ENCODE results near the gene SGK1.
A peak's percentile ranks its signal among the peaks of the same experiment; 100 is the strongest.
"Not testable (repeated sequence)": the region's sequence is repeated elsewhere in the genome, so short reads cannot be mapped to it uniquely, and the experiment has no call there.

Gene SGK1

GRCh38 chr6:134230087-134230700 lies 87.7 kb downstream of the SGK1 start:
- peak in 4 of 58 donors; percentile 8 to 47 (median 17) for DNase-seq

DNA sequence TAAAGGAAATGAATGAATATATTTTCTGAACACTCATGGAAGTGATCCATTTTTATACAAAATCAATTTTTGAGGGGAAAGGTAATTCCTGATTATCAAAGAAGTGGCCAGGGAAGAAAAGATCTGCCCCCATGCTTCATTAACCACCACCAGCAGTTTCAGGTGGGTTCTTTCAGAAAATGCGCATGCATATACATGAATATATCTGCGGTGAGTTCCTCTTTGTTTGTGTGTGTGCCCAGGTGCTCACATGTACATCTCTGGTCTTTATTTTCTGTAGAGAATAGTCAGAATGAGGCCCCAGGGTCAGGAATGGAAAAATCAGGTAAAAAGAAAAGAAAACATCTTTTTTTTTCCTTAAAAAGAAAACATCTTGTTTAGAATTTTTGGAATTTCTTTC lies 88.4 kb downstream of the SGK1 start:
- no peak for DNase-seq

- DNase-seq = no peak
These were observed 94.0 kb downstream of the SGK1 start for GRCh38 chr6:134223796-134224420.

GRCh38 chr6:134221250-134221649 lies 96.7 kb downstream of the SGK1 start:
- no peak for DNase-seq

DNA sequence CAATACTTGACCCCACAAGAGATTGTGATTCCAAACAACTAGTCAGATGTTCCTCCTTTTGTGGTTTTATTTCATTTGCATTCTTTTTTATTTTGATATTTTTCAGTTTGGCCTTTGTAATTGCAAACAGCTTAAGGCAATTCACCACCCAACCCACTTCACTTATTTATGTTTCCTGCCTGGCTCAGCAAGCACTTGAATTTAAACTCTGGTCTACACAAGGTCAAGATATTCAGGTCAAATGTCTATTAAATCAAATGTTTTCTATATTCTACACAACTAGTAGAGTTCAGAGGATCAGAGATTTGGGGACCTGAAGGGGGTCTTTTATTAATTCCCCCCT lies 100.1 kb downstream of the SGK1 start:
- DNase-seq = no peak

GRCh38 chr6:134217105-134217797 lies 100.7 kb downstream of the SGK1 start:
- no peak for DNase-seq

GRCh38 chr6:134216301-134217010 lies 101.5 kb downstream of the SGK1 start:
- DNase-seq = no peak

DNA sequence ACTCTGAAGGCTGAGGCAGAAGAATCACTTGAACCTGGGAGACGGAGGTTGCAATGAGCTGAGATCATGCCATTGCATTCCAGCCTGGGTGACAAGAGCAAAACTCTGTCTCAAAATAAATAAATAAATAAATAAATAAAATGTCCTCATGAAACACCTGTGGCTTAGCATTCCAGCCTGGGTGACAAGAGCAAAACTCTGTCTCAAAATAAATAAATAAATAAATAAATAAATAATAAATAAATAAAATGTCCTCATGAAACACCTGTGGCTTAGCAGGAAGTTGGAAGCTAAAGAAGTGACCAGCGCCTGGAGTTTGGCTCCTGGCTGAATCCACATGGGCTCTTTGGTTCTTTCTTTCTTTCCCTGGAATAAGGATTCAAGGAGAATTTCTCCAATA lies 104.5 kb downstream of the SGK1 start:
- not testable (repeated sequence) for DNase-seq

DNA sequence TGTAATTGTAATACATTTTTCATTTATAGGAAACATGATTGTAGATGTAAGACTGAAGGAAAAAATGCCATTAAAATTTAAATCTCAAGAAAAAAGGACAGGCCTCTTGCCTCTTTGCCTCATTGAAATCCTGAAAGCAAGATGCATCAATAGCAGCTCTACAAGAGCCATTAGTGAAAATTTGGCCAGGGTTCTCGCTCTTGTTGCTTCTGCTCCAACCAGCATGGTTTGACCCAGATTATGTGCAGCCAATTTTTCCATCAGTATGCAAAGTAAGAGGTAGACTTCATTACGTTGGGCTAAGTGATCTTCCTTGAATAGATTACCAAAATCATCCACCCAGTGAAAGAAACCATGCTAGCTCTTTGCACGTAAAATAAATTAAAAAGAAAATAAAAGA lies 106.6 kb downstream of the SGK1 start:
- DNase-seq = peak in 9 of 58 donors; percentile 4 to 46 (median 16)

GRCh38 chr6:134207421-134207820 lies 110.5 kb downstream of the SGK1 start:
- no peak for DNase-seq

DNA sequence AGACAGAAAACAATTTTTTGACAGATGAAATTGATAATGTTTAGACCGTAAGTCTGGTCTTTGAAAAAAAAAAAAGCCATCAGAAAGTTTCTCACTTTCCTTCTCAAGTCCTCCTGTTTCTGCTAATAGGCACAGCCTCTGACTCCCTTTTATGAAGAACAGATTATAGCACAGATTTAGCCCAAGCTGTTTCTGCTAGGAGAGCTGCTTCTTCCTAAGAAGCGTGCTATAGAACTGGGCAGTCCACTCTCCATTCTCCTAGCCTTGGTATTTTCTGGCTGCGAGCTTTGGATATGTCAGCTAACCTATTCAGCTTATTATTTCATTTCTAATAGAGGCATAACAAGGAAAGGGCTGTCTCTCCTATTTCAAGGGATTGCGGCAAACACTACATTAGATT lies 112.5 kb downstream of the SGK1 start:
- DNase-seq = no peak

GRCh38 chr6:134204759-134205158 lies 113.2 kb downstream of the SGK1 start:
- DNase-seq = not testable (repeated sequence)

- DNase-seq = no peak
These were observed 113.9 kb downstream of the SGK1 start for GRCh38 chr6:134204031-134204430.

- DNase-seq = no peak
These were observed 116.2 kb downstream of the SGK1 start for GRCh38 chr6:134201716-134202115.

- no peak for DNase-seq
These were observed 117.9 kb downstream of the SGK1 start for GRCh38 chr6:134199848-134200606.

DNA sequence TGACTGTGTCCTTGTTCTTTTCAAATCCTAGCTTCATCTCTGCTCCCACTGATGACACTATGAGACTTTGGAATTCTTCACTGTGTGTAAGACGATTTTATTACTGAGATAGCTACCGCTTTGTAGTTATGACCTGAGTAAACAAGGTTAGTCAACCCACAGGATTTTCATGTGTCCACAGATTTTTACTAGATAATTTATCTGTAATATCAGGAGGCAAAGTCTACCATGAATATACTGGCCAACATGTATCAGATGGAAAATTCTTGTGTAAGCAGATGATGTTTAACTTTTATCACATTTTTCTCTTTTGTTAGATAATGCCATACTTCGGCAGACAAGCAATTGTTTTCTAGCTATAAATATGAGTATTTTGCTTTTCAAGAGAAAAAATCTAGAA lies 119.8 kb downstream of the SGK1 start:
- no peak for DNase-seq

DNA sequence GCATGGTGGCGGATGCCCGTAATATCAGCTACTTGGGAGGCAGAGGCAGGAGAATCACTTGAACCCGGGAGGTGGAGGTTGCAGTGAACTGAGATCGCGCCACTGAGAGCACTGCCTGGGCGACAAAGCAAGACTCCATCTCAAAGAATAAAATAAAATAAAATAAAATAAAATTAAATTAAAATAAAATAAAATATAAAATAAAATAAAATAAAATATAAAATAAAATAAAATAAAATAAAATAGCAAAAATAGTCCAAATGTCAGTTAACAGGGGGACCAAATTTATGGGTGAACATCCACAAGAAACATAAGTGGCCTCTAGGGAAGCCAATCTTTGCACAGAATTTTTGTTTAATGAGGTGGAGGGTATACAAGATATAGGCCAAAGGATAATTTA lies 120.2 kb downstream of the SGK1 start:
- DNase-seq = not testable (repeated sequence)

DNA sequence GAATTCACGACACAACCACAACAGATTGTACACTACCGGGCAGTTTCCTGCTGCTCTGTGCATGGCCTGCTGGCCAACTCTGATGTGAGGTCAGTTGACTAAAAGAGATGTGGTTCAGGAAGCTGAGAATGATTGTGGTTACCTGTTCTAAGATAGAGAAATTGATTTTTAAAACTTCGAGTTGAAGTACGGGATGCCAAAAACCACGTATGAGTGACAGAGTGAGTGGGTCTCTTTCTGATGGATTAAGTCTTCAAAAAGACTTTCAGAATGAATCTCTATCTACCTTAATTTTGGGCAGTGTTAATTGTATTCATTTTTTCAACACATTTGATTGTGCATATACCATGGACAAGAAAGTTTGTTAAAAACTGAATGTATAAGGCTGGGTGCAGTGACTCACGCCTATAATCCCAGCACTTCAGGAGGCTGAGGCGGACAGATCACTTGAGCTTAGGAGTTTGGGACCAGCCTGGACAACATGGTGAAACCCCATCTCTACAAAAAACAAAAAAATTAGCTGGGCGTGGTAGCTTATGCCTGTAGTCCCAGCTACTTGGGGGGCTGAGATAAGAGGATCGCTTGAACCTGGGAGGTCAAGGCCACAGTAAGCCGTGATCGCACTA lies 121.2 kb downstream of the SGK1 start:
- DNase-seq = no peak

GRCh38 chr6:134195985-134196384 lies 121.9 kb downstream of the SGK1 start:
- no peak for DNase-seq

- DNase-seq = no peak
These were observed 122.6 kb downstream of the SGK1 start for GRCh38 chr6:134195164-134195906.
